Measurements from ENCODE around the gene MLC1.

Gene MLC1

GRCh38 chr22:50085211-50085972 is at the start of gene MLC1:
MLC1 (minus strand) TSS chr22:50085426; CDS start chr22:50084902, 524 bp downstream.
- DNase-seq (ENCODE audit: low read depth), result peak; percentile 62

- DNase-seq (ENCODE audit: low read depth), result no peak
These were observed 49.3 kb upstream of the MLC1 start for GRCh38 chr22:50134481-50134880.

- no peak for DNase-seq (ENCODE audit: low read depth)
These were observed 46.7 kb upstream of the MLC1 start for GRCh38 chr22:50131894-50132293.

GRCh38 chr22:50129121-50129736 is 44.0 kb upstream of the MLC1 start:
- no peak for DNase-seq (ENCODE audit: low read depth)

GRCh38 chr22:50125029-50125428 is 39.8 kb upstream of the MLC1 start:
- no peak for DNase-seq (ENCODE audit: low read depth)

- DNase-seq (ENCODE audit: low read depth), result no peak
These were observed 37.9 kb upstream of the MLC1 start for GRCh38 chr22:50123119-50123518.

- no peak for DNase-seq (ENCODE audit: low read depth)
These were observed 36.0 kb upstream of the MLC1 start for GRCh38 chr22:50121202-50121740.

GRCh38 chr22:50119768-50120251 is 34.6 kb upstream of the MLC1 start:
- no peak for DNase-seq (ENCODE audit: low read depth)

GRCh38 chr22:50119169-50119767 is 34.0 kb upstream of the MLC1 start:
- no peak for DNase-seq (ENCODE audit: low read depth)

- peak; percentile 89 for DNase-seq (ENCODE audit: low read depth)
These were observed 33.4 kb upstream of the MLC1 start for GRCh38 chr22:50118557-50119168.

GRCh38 chr22:50118129-50118528 is 32.9 kb upstream of the MLC1 start:
- DNase-seq (ENCODE audit: low read depth), result no peak

GRCh38 chr22:50117168-50117762 is 32.0 kb upstream of the MLC1 start:
- DNase-seq (ENCODE audit: low read depth), result no peak

GRCh38 chr22:50115693-50116092 is 30.5 kb upstream of the MLC1 start:
- no peak for DNase-seq (ENCODE audit: low read depth)

GRCh38 chr22:50114221-50115021 is 29.2 kb upstream of the MLC1 start:
- DNase-seq (ENCODE audit: low read depth), result no peak

- peak; percentile 71 for DNase-seq (ENCODE audit: low read depth)
These were observed 27.2 kb upstream of the MLC1 start for GRCh38 chr22:50112151-50113118.

- no peak for DNase-seq (ENCODE audit: low read depth)
These were observed 25.8 kb upstream of the MLC1 start for GRCh38 chr22:50111056-50111455.

GRCh38 chr22:50107529-50107928 is 22.3 kb upstream of the MLC1 start:
- DNase-seq (ENCODE audit: low read depth), result no peak

GRCh38 chr22:50105208-50106100 is 20.2 kb upstream of the MLC1 start:
- no peak for DNase-seq (ENCODE audit: low read depth)

- no peak for DNase-seq (ENCODE audit: low read depth)
These were observed 18.9 kb upstream of the MLC1 start for GRCh38 chr22:50104141-50104544.

Data from CMK (cell line).